ENCODE data around the gene NIT2.

- no peak for TF ChIP-seq BHLHE40 (IDR thresholded peaks at IDR 0.05; ENCODE audit: low read depth, low read length)
- TF ChIP-seq CTCF (conservative IDR thresholded peaks at IDR 0.05; ENCODE audit: low read depth, low read length), result no peak
- TF ChIP-seq MXI1 (IDR thresholded peaks at IDR 0.05; ENCODE audit: borderline replicate concordance, low read depth, low read length), result no peak
Measured at GRCh38 chr3:100403362-100404249, 69.0 kb downstream of the NIT2 start.
